Esophagus squamous epithelium (tissue), 4 donors: ENCODE measurements around the gene DBNL.

Experiments used
- CTCF ChIP-seq, 6 experiments: fragments of 450-650 bp in 4 of 6; fragments of 200-600 bp in 2 of 6; sonication (generic) in 2 of 6; IDR thresholded peaks; one replicate each; pipeline ENCODE4 v1.5.1; 2016 to 2019; ENCODE audit warnings: antibody characterized with exemption in 6 of 6, mild to moderate bottlenecking in 4 of 6, moderate library complexity in 4 of 6
- POLR2A ChIP-seq, 4 donors: fragments of 450-650 bp; IDR thresholded peaks; one replicate each; pipeline ENCODE4 v1.6.1; 2017; ENCODE audit warnings: antibody characterized with exemption in 4 of 4, mild to moderate bottlenecking in 4 of 4, moderate library complexity in 3 of 4

- TF ChIP-seq CTCF (IDR thresholded peaks at IDR 0.05) (no peak), POLR2A (IDR thresholded peaks at IDR 0.05) (no peak)
Measured at GRCh38 chr7:44099669-44100068, 55.2 kb downstream of the DBNL start.
